SKM-1 treated with dmso at 0.1 percent for 144 hours (cell line): ENCODE results near the gene GSC2.
"Not testable (repeated sequence)": the region's sequence is repeated elsewhere in the genome, so short reads cannot be mapped to it uniquely, and the experiment has no call there.

Experiments used
- DNase-seq: peaks from one replicate; lab custom pipeline; 2025; ENCODE audit not compliant: unreplicated experiment; lab: John Stamatoyannopoulos, UW

Gene GSC2

DNA sequence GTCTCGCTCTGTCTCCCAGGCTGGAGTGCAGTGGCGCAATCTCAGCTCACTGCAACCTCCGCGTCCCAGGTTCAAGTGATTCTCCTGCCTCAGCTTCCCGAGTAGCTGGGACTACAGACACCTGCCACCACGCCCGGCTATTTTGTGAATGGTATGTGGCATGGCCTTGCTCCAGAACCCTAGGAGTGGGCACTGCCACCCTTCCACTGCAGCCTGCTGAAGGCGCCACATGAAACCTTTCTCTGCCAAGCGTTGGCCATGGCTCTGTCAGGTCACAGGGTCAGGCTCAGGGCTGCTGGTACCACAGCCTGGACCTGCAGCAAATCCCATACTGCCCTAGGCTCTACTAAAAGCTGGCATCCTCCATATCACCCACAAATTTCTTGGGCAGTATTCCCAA is 6.0 kb upstream of the GSC2 start:
- not testable (repeated sequence) for DNase-seq

DNA sequence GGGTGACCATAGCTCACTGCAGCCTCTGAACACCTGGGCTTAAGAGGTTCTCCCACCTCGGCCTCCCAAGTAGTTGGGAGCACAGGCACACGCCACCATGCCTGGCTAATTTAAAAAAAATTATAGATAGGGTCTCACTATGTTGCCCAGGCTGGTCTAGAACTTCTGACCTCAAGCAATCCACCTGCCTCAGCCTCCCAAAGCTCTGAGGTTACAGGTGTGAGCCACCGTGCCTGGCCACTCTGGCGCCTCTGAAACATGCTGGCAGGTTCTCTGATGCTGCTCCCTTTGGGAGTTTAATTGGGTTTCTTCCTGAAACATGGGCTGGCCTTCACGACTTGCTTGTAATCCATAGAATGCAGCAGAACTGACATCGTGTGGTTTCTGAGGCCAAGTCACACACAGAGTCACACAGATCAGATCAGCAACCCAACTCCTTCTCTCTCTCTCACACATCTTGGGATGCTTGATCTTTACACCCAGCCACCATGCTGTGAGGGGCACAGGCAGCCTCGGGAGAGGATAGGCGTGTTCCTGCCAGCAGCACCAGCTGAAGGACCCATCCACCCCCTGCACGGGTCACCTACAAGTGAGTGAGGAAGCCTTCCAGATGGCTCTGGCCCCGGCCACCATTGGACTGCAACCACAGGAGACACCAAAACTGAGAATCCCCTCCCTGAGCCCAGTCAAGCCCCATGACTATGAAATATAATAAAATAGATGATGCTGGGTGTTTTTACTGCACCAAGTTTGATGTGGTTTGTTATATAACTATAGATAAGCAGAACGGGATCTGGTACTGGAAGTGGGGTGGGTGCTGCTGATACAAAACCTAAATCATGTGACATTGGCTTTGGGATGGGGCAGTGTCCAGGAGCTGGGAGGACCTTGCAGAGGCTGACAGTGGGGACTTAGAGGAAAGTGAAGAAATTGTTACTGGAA is 3.1 kb upstream of the GSC2 start:
- no peak for DNase-seq

DNA sequence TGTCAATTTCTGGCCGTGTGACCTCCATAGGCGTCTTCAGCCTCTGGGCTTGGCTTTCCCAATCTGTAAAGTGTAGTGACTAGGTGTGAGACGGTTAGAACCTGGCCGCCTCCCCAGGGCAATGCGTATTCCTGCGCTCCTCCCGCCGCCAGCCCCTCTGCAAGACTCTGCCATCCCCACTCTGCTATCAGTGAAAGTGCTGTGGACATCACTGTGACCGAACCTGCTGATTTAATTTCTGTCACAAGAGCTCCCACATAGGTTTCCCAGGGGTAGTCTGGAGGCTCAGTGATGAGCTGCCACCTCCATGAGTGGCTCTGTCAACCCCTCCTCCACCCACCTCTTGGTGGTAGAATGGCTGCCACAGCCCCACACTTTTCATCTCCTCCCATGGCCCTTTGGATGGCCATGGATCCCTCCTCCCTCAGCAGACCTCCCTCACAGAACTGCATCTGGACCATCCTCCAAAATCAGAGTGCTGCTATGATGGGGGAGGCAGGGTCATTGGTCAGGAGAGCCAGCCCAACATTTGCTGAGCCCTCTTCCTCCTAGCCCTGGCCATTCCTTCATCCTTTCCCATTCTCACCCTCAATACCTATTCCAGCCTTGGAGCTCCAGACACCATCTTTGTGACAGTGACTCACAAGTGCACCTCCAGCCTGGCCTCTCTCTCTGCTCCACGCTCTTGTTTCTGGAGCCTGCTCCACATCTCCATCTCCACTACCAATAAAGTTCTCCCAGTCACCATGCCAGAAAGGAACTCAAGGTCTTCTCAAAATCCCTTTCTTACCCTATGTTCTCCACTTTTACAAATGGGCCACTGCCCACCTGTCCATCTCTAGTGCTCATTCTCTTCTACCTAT is 1.5 kb upstream of the GSC2 start:
- no peak for DNase-seq

DNA sequence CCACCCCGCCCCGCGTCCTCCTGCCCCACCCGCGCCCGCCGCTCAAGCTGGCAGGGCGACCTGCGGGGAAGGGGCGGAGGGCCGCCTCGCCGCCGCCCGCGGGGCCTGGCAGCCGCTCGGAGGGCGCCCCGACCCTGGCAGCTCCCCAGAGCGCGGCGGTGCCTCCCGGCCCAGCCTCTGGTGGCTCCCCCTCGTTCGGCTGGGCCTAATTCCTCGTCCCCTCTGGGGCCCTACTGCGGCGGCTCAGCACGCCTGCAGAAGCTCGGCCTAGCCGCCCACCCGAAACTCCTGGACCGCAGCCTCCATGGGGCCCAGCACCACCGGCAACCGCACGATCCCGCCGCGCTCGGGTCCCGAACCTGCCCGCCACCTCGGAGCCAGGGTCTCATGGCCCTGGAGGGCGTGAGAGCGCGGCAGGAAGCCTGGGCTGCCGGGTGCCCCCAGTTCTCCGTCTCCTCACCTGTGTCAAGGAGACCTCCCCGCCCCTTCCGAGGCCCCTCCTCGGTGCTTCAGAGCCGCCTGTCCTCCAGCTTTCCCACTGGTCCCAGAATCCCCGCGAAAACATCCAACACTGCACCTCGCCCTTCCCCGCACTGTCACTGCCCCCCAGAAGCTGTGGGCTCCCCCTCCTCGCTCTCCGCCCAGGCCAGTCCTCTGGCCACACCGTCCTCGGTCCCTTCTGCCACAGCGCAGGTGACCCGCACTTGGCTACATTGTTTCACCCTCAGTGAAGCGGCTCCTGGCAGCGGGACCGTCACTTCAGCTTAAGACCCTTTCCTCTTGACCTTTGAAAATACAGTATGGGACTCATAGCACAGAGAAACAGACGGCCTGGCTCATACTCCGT is 613 bp upstream of the GSC2 start:
- no peak for DNase-seq

DNA sequence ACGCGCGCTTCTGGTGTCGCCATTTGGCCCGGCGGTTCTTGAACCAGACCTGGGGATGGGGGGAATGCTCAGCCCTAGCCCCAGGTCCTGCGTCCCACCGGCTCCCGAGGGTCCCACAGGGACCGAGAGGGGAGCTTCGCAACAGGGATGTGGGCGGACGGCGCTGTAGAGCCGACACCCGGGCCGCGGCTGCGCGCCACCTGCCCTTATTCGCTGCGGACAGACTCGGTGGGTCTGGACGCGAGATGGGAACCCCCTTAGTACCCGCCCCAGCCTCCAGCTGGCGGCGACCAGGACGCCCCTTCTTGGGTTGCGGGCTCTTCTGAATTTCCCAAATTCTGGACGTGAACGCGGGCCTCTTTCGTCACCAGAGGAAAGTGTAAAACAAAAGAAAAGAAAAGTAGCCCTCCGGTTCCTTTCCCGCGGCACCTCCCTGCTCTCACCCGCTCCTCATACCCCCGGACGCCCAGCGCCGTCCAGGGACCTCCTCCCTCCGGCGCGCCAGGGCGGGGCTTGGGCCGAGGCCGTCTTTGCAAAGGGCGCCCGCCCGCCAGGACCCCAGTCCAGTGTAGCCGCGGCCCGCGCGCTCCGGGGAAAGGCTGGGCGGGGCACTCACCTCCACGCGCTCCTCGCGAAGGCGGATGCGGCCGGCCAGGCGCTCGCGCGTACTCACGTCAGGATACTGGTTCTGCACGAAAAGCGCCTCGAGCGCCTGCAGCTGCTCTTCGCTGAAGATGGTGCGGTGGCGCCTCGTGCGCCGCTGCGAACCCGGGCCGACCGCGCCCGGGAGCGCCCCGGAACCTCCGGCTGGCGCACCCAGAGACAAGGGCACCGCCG is 827 bp downstream of the GSC2 start:
- DNase-seq = no peak

DNA sequence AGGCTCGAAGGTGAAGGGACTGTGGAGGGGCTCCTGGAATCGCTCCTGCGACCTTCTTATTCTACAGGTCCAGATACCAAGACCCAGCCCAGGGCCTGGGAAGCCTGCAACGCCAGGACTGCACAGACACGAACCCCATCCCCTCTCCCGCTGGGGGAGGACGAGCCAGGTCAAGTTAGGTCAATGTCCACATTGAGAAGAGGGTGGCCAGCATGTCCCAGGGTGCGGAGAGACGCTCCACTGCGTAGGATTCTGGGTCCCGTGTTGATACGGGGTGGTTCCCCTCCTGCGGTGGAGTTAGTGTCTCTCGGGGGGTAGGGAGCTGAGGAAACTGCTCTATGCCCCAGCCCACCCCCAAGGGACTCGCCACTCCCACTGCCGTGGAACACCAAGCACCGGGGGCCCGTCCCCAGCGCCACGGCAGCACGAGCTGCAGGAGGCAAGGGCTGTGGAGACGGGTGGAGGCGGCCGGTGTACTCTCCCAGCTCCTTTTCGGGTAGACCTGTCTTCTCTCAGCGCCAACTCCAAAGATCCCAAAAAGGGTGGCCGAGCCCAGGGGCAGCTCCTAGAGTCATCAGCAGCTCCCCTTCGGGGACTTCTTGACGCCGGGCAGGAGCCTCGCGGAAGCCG is 1.6 kb downstream of the GSC2 start:
- no peak for DNase-seq

DNA sequence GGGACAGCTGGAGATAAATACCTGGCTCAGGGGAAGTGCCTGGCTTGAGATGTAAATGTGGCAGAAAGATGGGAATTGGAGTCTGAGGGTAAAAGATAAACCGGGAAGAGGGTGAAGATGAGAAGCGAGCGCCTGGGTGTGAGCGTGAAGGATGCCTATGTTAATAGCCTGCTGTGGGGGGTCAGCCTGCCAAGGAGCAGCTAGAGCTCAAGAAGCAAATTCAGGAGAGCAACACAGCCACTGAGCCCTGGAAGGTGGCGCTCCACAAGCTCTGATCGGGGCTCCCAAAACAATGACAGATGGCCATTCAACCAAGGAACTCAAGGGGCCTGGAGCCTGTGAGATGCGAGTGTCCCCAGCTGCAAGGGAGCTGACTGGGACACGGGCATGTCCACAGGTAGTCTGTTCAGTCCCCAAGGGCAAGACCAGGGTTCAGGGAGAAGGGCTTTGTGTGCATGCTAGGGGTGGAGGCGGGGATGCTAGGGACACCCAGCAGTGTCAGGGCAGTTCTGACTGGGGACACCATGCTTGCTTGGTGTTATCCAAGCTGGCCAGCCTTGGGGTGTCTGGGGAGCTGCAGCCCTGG is 2.8 kb downstream of the GSC2 start:
- DNase-seq = no peak

DNA sequence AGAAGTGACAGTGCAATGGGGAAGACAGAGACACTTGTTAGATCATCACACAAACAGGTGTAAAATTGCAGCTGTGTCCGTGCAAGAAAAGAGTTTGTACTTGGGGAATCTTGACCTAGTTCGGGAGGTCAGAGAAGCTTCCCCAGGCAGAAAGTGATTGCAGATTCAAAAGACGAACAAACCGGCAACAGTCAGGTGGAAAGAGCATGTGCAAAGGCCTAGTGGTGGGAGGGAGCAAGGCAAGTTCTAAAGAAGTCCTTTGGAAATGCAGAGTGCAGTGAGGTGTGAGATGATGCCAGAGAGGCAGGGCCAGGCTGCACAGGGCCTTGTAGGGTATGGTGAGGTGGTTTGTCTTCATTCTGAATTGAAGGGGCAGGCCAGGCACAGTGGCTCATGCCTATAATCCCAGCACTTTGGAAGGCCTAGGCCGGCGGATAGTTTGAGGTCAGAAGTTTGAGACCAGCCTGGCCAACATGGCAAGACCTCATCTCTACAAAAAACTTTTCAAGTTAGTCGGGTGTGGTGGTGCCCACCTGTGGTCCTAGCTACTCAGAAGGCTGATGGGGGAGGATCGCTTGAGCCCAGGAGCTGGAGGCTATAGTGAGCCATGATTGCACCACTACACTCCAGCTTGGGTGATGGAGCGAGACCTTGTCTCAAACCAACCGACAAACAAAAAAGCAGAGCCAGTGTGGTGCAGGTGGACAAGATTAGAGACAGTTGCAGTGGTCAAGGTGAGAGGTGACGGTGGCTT is 3.7 kb downstream of the GSC2 start:
- DNase-seq = no peak

DNA sequence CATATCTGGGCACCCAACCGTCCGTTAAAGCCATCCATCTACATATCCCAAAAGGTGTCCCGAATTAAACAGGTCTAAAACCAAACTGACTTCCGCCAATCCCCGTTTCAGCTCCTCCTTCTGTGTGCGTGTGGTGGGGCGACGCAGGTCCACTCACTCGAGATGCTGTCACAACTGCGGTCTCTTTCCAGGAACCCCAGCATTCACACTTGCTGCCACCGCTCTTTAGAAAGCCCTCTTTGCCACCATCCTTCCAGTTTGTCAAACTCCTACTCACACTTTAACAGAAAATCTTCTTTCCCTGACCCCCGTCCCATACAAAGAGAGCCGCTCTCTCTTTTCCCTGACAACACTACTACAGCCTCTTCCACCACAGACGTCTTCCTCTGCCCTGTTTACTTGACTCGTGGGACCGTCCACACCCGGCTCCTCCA is 6.1 kb downstream of the GSC2 start:
- no peak for DNase-seq

DNA sequence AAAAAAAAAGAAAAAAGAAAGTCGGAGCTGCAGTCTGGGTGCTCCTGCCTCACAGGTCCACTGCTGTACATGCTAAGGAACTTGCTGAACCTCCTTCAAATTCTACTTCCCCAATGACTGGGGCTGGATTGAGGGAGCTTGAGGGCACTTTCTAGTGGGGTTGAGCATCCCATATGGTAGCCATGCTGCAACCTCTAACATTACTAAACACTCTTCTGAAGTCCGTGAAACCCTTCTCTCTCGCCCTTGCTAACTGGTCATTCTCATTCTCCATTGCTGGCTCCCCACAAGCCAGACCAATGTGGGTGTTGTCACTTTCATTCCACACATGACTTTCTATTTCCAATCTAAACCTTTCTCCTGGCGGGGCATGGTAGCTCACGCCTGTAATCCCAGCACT is 6.9 kb downstream of the GSC2 start:
- no peak for DNase-seq

DNA sequence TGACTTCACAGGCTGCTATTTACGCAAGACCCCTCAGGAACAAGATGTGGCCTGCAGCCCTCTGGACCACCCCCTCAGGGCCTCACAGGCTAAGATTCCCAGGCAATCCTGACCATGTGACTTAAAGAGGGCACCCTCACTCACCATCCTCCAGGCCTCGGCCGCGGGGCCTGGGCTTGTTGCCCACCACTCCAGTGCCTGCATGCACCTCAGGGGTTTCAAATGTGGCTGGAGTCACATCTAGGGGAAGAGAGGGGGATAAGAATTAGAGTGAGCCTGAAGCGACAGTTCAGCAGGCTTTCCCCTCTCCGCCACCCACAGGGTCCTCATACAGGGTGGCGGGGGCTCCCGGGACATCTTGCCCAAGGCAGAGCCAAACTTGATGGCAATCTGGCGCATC is 7.7 kb downstream of the GSC2 start:
- DNase-seq = no peak

DNA sequence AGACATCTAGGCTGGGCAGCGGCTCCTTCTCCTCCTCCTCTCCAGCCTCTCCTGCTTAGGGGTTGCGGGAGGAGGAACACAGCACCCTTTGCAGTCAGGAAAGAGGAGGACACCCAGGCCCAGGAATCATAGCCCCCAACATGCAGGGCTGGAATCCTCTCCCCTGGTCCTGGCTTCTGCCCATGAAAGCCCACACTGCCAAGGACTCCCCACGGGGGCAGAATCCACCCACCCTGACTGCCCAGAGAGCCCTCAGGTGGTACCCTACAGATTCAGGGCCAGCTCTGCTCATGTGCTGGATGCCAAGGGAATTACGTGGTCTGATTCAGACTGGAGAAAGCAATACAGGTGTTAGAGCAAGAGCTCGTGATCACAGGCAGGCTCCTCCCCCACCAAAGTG is 10.1 kb downstream of the GSC2 start:
- no peak for DNase-seq

DNA sequence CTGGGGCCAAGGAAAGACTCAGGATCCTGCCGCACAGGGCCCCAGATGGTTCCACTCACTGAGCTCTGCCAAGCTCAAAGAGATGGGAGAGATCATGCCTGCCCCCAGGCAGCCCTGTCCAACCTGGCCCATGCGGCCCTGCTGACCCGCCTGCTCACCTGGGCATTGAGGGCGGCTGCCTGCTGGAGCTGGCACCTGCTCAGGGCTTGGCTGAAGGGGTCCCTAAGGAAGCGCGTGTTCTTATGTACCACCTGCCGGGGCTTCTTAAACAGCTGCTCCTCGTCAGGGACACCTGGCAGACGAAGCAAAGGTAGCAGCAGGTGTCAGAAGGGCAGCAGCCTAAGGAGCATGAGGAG is 11.1 kb downstream of the GSC2 start:
- no peak for DNase-seq

DNA sequence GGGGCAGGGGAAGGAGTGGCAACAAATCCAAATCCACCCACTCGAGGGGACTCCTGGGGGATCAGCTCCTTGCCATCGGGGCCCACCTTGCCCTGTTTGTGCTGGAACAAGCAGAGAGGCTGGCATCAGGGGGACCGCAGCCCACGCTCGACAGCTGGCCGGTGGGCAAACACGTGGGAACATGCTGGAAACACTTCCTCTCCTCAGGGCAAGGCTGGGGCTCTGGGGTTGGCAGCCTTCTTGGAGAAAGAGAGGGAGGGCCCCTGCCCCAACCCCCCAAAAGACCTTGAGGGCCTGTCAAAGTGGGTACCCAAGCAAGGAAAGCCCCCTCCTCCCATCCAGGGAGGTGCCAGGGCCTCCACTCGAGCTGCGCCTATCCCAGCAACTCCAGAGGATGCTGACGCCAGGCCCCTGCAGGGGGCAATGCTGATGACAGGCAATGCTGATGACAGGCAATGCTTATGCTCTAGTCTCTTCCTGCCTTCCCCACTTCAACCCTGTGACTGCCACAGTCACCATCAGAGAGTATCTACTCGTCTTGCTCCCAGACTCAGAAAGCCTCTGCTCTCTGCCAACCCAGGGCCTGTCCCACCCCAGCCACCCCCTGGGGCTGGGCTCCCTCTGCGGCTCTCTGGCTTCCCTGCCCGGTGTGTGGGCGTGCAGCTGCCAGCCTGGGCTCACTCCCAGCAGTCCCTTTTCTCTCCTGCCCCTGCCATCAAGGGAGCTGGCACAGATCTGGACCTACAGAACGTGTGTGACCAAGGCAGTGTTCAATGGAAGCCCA is 11.7 kb downstream of the GSC2 start:
- no peak for DNase-seq

DNA sequence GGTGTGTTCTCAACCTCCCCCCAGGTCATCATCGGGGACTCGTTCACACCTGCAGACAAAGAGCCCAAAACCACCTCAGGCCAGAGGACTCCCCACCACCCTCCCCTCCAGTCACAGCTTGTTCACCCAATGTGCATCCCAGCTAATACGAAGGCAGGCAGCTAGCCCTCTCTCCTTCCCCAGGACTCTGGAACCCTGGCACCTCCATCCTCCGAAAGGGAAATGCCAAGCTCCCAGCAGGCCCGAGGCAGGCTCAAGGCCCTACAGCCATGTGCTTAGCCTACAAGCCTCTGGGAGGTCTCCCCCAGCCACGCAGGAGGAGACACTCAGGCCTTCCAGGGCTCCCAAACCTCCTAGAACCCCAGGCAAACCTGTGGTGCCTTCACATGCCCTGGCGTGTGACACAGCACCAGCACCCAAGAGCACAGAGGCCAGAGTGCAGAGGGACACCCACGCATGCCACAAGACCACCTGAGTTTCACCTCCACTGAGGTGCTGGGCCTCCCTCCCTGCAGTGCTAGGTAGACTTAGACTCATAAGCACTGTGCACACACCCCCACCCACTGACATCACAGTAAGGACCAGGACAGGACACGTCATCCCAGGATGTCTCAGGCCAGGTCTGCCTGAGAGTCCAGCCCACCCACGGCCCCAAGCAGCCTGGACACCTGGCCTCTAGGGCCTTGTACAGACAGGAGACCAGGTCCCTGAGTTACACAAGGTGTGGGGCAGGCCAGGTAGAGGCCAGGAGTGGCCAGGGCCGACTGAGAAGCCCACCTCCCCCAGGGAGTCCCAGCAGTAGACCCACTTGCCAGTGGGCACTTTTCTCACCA is 12.5 kb downstream of the GSC2 start:
- DNase-seq = no peak

DNA sequence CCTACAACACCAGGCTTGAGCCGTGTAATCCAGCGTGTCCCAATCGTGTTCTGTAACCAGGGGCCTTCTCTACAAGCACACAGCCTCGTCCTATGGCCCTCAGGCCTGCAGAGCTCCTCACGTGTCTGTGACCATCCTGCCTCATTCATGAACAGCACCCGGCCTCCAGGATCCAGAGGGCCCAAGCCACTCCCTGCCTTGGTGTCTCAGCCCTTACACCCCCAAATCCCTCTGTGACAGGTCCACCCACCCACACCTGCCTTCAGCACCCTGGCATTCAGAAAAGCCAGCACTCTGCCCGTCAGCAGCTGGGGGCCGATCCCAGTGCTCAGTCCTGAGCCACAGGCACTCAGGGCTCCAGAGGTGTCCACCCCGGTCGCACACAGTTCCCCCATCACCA is 13.2 kb downstream of the GSC2 start:
- no peak for DNase-seq

DNA sequence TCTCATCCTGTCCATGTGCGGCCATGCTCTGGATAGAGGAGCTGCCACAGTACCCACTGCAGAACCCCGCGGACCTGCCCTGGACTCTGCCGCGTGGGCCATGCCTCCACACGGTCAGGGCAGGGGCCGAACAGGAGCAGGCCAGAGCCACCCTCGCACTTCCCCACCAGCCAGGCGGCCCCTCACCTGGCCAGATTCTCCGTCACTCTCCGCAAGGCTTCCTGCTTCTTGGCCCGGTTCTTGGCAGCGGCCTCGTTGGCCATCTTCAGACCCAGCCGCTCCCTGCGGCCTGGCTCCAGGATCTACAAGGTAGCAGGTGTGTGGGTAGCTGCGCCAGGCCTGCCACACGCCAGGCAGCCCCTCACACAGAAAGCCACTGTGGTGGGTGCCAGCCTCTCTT is 15.2 kb downstream of the GSC2 start:
- DNase-seq = no peak
